H9 (cell line): ENCODE data around the gene DAAM1. TPM values are rescaled to one million over a fixed set of nuclear protein-coding genes. Genes with fewer than 3 reads are reported as not detected.

Experiments used
- DNase-seq: peaks from one replicate; pipeline ENCODE4 v3.0.0-alpha.2; 2017
- H2AFZ ChIP-seq: one replicate; pipeline ENCODE4 v1.6.1; 2013; ENCODE audit warnings: mild to moderate bottlenecking, low read length, control low read depth, moderate library complexity
- H2AK5ac ChIP-seq: 2 replicates; pipeline ENCODE4 v1.6.1; 2013; ENCODE audit warnings: low read length, control low read depth, mixed read lengths; ENCODE audit not compliant: insufficient read length
- H2BK120ac ChIP-seq: one replicate; pipeline ENCODE4 v1.6.1; 2013; ENCODE audit warnings: low read depth, mild to moderate bottlenecking, low read length, control low read depth, inconsistent platforms; ENCODE audit not compliant: poor library complexity, severe bottlenecking
- H2BK12ac ChIP-seq: 2 replicates; pipeline ENCODE4 v1.6.1; 2013; ENCODE audit warnings: low read length, control low read depth, mixed read lengths, low read depth; ENCODE audit not compliant: insufficient read length
- H2BK15ac ChIP-seq: 2 replicates; pipeline ENCODE4 v1.6.1; 2013; ENCODE audit warnings: low read depth, low read length, control low read depth
- H2BK20ac ChIP-seq: one replicate; pipeline ENCODE4 v1.6.1; 2013; ENCODE audit warnings: low read depth, mild to moderate bottlenecking, low read length, control low read depth, inconsistent platforms; ENCODE audit not compliant: poor library complexity, severe bottlenecking
- H2BK5ac ChIP-seq: 2 replicates; pipeline ENCODE4 v1.6.1; 2013; ENCODE audit warnings: low read length, control low read depth, mixed read lengths; ENCODE audit not compliant: insufficient read length
- H3K14ac ChIP-seq: 2 replicates; pipeline ENCODE4 v1.6.1; 2013; ENCODE audit warnings: low read length, control low read depth; ENCODE audit not compliant: insufficient read depth
- H3K18ac ChIP-seq: 2 replicates; pipeline ENCODE4 v1.6.1; 2013; ENCODE audit warnings: low read depth, mild to moderate bottlenecking, mixed read lengths, low read length, control low read depth; ENCODE audit not compliant: insufficient read length
- H3K23ac ChIP-seq: 2 replicates; pipeline ENCODE4 v1.6.1; 2013; ENCODE audit warnings: low read length, control low read depth, mixed read lengths, low read depth; ENCODE audit not compliant: insufficient read length
- H3K23me2 ChIP-seq: 2 replicates; pipeline ENCODE4 v1.6.1; 2013; ENCODE audit warnings: low read depth, mild to moderate bottlenecking, mixed read lengths, low read length, control low read depth; ENCODE audit not compliant: insufficient read length, poor library complexity, severe bottlenecking
- H3K27ac ChIP-seq: 2 replicates; pipeline ENCODE4 v1.5.1; 2013; ENCODE audit warnings: low read length, control low read depth, mixed read lengths, low read depth; ENCODE audit not compliant: insufficient read length
- H3K27me3 ChIP-seq: 2 replicates; pipeline ENCODE4 v1.6.1; 2013; ENCODE audit warnings: low read length, control low read depth, inconsistent platforms; ENCODE audit not compliant: insufficient read depth
- H3K4ac ChIP-seq: 2 replicates; pipeline ENCODE4 v1.6.1; 2013; ENCODE audit warnings: low read depth, mild to moderate bottlenecking, control low read depth, inconsistent platforms, low read length, moderate library complexity
- H3K4me1 ChIP-seq: 2 replicates; pipeline ENCODE4 v1.6.1; 2013; ENCODE audit warnings: low read length, control low read depth, inconsistent platforms; ENCODE audit not compliant: insufficient read depth
- H3K4me2 ChIP-seq: 2 replicates; pipeline ENCODE4 v1.6.1; 2013; ENCODE audit warnings: low read length, control low read depth, mixed read lengths; ENCODE audit not compliant: insufficient read length, insufficient read depth
- H3K56ac ChIP-seq: 2 replicates; pipeline ENCODE4 v1.6.1; 2013; ENCODE audit warnings: low read depth, mild to moderate bottlenecking, mixed read lengths, low read length, control low read depth; ENCODE audit not compliant: insufficient read length
- H3K79me1 ChIP-seq: 2 replicates; pipeline ENCODE4 v1.6.1; 2013; ENCODE audit warnings: low read depth, mild to moderate bottlenecking, moderate library complexity, low read length, control low read depth, inconsistent platforms; ENCODE audit not compliant: insufficient read depth, poor library complexity, severe bottlenecking
- H3K79me2 ChIP-seq: 2 replicates; pipeline ENCODE4 v1.6.1; 2013; ENCODE audit warnings: low read length, control low read depth, inconsistent platforms; ENCODE audit not compliant: insufficient read depth
- H3K9ac ChIP-seq: 2 replicates; pipeline ENCODE4 v1.6.1; 2013; ENCODE audit warnings: low read length, control low read depth, mixed read lengths; ENCODE audit not compliant: insufficient read length; ENCODE audit errors: extremely low read depth
- H3K9me3 ChIP-seq: one replicate; pipeline ENCODE4 v1.6.1; 2013; ENCODE audit warnings: low read depth, low read length, inconsistent platforms; ENCODE audit not compliant: control insufficient read depth
- H3T11ph ChIP-seq: one replicate; pipeline ENCODE4 v1.6.1; 2013; ENCODE audit warnings: mild to moderate bottlenecking, low read length, control low read depth, inconsistent platforms
- H4K20me1 ChIP-seq: one replicate; pipeline ENCODE4 v1.6.1; 2013; ENCODE audit not compliant: control insufficient read depth, insufficient read length, insufficient read depth
- H4K5ac ChIP-seq: 2 replicates; pipeline ENCODE4 v1.6.1; 2013; ENCODE audit warnings: low read depth, mild to moderate bottlenecking, mixed read lengths, low read length, control low read depth; ENCODE audit not compliant: insufficient read length
- H4K8ac ChIP-seq: replicated peaks from 2 replicates; pipeline ENCODE4 v1.6.1; 2013; ENCODE audit warnings: low read length, control low read depth, mixed read lengths, low read depth; ENCODE audit not compliant: insufficient read length
- H4K91ac ChIP-seq: 2 replicates; pipeline ENCODE4 v1.6.1; 2013; ENCODE audit warnings: low read depth, mild to moderate bottlenecking, moderate library complexity, mixed read lengths, low read length, control low read depth; ENCODE audit not compliant: insufficient read length
- H3K27ac Mint-ChIP-seq, 3 experiments: 2 replicates in 2 of 3; 3 replicates in 1 of 3; pipeline ENCODE4 v1.8.0; 2020 to 2021; ENCODE audit warnings: mixed read lengths in 3 of 3, mild to moderate bottlenecking in 1 of 3, moderate library complexity in 1 of 3
- H3K27me3 Mint-ChIP-seq: 2 replicates; pipeline ENCODE4 v1.8.0; 2021; ENCODE audit warnings: low read depth, mild to moderate bottlenecking, moderate library complexity, mixed read lengths
- H3K36me3 Mint-ChIP-seq, 3 experiments: 2 replicates in 2 of 3; 3 replicates in 1 of 3; pipeline ENCODE4 v1.8.0; 2020 to 2021; ENCODE audit warnings: low read depth in 3 of 3, mixed read lengths in 3 of 3; ENCODE audit not compliant: insufficient read depth in 1 of 3
- H3K4me1 Mint-ChIP-seq, 2 experiments: 2 replicates each; pipeline ENCODE4 v1.8.0; 2020; ENCODE audit warnings: mixed read lengths in 2 of 2
- H3K4me3 Mint-ChIP-seq, 2 experiments: 2 replicates in 1 of 2; 3 replicates in 1 of 2; pipeline ENCODE4 v1.8.0; 2020 to 2021; ENCODE audit warnings: mild to moderate bottlenecking in 2 of 2, mixed read lengths in 2 of 2, moderate library complexity in 1 of 2
- H3K9me3 Mint-ChIP-seq, 2 experiments: 2 replicates in 1 of 2; 3 replicates in 1 of 2; pipeline ENCODE4 v1.8.0; 2020; ENCODE audit warnings: mild to moderate bottlenecking in 2 of 2, mixed read lengths in 2 of 2, moderate library complexity in 1 of 2
- WGBS: extraction: QIAGEN DNeasy Blood & Tissue Kit; methylation state at CpG from one replicate; pipeline ENCODE4 v1.1.7; 2013; ENCODE audit warnings: missing lambda C conversion rate, low lambda C conversion rate, mixed read lengths; ENCODE audit not compliant: insufficient read length; ENCODE audit errors: extremely low coverage; 5-methylcytosine and 5-hydroxymethylcytosine counted together
- total RNA-seq: library from RNA; stranded (reverse); gene quantifications from 2 replicates; pipeline ENCODE4 v1.2.1, GENCODE V29; 2021
- TF ChIP-seq, protein P1 (sequence below): fragments of 200-600 bp; sonication (generic); conservative IDR thresholded peaks from 3 replicates; pipeline ENCODE4 v1.8.0; 2021; ENCODE audit warnings: antibody characterized with exemption, mild to moderate bottlenecking

DAAM1 gene
- total RNA-seq, 1 experiment from 2014 or later, result 19.5 TPM

DNA sequence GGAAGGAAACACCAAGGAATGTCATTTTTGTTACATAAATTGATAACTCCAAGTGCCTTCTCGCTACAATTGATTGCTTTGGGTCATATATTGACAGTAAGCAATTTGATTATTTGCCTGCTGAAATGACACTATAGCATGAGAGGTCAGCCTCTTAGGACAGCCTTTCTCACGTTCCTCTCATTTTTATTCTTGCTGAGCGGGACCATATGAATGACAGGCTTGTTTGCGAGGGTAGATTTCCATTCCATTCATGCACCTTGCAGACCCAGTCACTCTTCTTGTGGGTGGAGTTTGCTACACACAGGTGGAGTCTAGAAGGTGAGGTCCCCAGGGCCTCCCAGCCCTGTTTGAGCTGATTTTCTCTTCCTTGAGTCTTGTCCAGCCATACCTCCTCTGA, 27.3 kb downstream of the DAAM1 start:
- Histone ChIP-seq H2AFZ (no peak overlapping the region), H3K27me3 (no peaks in the 10 kb centered on the region), H4K5ac (no peak overlapping the region), H3K4me2 (no peak overlapping the region), H4K8ac (no peak overlapping the region), H3K4me1 (peaks cover 7% of the 10 kb centered on the region), H2BK12ac (no peak overlapping the region), H3K56ac (no peak overlapping the region), H3K18ac (no peak overlapping the region), H2BK5ac (no peak overlapping the region), H3K9ac (no peak overlapping the region), H3K27ac (no peak overlapping the region), H3K79me1 (no peaks in the 10 kb centered on the region), H2BK15ac (no peak overlapping the region), H3K23me2 (no peaks in the 10 kb centered on the region), H4K20me1 (no peaks in the 10 kb centered on the region), H2BK20ac (no peak overlapping the region), H3K14ac (no peak overlapping the region), H4K91ac (no peak overlapping the region), H2AK5ac (no peak overlapping the region), H3T11ph (no peak overlapping the region), H3K4ac (no peak overlapping the region), H3K9me3 (no peaks in the 10 kb centered on the region), H2BK120ac (no peak overlapping the region), H3K23ac (no peak overlapping the region), H3K79me2 (no peaks in the 10 kb centered on the region)
- no peak overlapping the region for H3K4me3 Mint-ChIP-seq
- H3K4me1 Mint-ChIP-seq, result peaks cover 32 to 34% of the 10 kb centered on the region in 2 experiments
- H3K9me3 Mint-ChIP-seq, result no peaks in the 10 kb centered on the region
- TF ChIP-seq, protein P1, sequence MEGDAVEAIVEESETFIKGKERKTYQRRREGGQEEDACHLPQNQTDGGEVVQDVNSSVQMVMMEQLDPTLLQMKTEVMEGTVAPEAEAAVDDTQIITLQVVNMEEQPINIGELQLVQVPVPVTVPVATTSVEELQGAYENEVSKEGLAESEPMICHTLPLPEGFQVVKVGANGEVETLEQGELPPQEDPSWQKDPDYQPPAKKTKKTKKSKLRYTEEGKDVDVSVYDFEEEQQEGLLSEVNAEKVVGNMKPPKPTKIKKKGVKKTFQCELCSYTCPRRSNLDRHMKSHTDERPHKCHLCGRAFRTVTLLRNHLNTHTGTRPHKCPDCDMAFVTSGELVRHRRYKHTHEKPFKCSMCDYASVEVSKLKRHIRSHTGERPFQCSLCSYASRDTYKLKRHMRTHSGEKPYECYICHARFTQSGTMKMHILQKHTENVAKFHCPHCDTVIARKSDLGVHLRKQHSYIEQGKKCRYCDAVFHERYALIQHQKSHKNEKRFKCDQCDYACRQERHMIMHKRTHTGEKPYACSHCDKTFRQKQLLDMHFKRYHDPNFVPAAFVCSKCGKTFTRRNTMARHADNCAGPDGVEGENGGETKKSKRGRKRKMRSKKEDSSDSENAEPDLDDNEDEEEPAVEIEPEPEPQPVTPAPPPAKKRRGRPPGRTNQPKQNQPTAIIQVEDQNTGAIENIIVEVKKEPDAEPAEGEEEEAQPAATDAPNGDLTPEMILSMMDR, result no peak
- H3K36me3 Mint-ChIP-seq, result no peaks in the 10 kb centered on the region
- WGBS, result no CpG with 5 or more reads among the region's 4 CpGs
- no peak overlapping the region for H3K27ac Mint-ChIP-seq
- H3K27me3 Mint-ChIP-seq, result no peaks in the 10 kb centered on the region
- no peak for DNase-seq
